Esophagus muscularis mucosa (tissue), 4 donors: ENCODE results near the gene AKR1C2.

Experiments used
- CTCF ChIP-seq, 3 experiments: fragments of 200-600 bp in 2 of 3; fragments of 450-650 bp in 1 of 3; sonication (generic) in 2 of 3; IDR thresholded peaks; one replicate each; pipeline ENCODE4 v1.5.1; 2017 to 2019; ENCODE audit warnings: antibody characterized with exemption in 3 of 3, mild to moderate bottlenecking in 2 of 3, moderate library complexity in 1 of 3
- EP300 ChIP-seq: sonication (generic); formaldehyde crosslinking; IDR thresholded peaks from one replicate; pipeline ENCODE4 v1.6.1; 2017; ENCODE audit warnings: antibody characterized with exemption
- POLR2AphosphoS5 ChIP-seq, 2 donors: sonication (generic); formaldehyde crosslinking; IDR thresholded peaks; one replicate each; pipeline ENCODE4 v1.6.1; 2017; ENCODE audit warnings: antibody characterized with exemption in 2 of 2

DNA sequence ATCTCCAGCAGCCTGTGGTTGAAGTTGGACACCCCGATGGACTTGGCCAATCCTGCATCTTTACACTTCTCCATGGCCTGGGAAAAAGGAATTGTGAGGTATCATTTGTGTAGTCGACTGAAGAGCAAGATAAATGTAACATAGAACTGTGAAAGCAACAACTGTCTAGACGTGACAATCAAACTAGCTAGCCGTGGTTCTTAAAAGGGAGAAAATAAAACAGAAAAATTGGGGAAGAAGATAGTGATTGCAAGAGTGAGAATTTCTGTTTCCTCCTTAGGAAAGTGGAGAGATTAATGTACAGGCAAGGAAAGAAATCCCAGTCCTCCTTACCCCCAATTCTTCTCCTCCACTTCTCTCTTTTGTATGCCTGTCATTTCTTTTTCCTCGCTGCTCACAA lies 5.0 kb downstream of the AKR1C2 start:
- TF ChIP-seq CTCF (IDR thresholded peaks at IDR 0.05) (no peak), POLR2AphosphoS5 (IDR thresholded peaks at IDR 0.05) (no peak), EP300 (no peak)
